Measurements from ENCODE around the gene APOA5. TPM values are rescaled to one million over a fixed set of nuclear protein-coding genes. Genes with fewer than 3 reads are reported as not detected.

Gene APOA5
- total and polyA plus RNA-seq, 2 of the 13 experiments (the other 11 are each of a cell fraction or from before 2014, with no cell fraction given) = 44.0 to 49.1 TPM

DNA sequence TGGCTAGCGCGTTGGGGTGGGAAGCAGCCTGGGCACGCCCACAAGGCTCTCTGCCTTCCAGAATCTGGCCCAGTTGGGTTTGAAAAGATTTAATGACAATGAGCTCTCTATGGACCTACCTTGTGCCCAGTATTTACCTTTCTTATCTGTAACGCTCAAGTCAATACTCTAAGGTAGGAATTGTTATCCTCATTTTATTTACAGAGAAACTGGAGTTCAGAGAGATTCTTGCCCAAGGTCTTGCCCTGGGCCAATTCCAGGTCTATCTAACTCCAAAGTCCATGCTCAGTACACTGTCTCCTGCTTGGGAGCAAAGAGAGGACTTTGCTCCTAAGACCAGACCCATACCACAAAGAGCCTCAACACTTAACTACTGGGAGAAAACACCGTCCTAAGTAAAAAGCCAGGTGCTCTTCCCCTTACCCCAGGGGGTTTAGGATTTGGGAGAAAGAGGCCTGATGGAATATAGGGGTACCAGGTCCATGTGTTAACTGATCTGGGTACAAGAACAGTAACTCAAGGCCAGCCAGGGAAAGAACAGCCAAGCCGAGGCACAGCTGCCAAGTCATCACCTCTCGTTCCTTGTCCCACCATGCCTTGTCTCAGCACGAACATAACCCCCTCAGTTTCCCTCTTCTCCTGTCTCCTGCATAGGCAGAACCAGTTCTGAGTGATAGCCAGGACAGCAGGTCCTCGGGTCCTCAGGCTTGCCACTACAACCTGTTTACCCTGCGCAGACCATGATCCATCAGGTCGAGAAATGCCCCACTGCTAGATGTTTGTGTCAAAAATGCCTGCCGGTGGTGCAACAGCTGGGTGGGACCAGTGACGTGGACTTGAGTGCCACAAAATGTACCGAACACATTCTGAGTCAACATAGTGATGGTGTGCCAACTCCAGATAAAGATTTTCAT lies 16.8 kb upstream of the APOA5 start (continued):
- TF ChIP-seq, protein P1, sequence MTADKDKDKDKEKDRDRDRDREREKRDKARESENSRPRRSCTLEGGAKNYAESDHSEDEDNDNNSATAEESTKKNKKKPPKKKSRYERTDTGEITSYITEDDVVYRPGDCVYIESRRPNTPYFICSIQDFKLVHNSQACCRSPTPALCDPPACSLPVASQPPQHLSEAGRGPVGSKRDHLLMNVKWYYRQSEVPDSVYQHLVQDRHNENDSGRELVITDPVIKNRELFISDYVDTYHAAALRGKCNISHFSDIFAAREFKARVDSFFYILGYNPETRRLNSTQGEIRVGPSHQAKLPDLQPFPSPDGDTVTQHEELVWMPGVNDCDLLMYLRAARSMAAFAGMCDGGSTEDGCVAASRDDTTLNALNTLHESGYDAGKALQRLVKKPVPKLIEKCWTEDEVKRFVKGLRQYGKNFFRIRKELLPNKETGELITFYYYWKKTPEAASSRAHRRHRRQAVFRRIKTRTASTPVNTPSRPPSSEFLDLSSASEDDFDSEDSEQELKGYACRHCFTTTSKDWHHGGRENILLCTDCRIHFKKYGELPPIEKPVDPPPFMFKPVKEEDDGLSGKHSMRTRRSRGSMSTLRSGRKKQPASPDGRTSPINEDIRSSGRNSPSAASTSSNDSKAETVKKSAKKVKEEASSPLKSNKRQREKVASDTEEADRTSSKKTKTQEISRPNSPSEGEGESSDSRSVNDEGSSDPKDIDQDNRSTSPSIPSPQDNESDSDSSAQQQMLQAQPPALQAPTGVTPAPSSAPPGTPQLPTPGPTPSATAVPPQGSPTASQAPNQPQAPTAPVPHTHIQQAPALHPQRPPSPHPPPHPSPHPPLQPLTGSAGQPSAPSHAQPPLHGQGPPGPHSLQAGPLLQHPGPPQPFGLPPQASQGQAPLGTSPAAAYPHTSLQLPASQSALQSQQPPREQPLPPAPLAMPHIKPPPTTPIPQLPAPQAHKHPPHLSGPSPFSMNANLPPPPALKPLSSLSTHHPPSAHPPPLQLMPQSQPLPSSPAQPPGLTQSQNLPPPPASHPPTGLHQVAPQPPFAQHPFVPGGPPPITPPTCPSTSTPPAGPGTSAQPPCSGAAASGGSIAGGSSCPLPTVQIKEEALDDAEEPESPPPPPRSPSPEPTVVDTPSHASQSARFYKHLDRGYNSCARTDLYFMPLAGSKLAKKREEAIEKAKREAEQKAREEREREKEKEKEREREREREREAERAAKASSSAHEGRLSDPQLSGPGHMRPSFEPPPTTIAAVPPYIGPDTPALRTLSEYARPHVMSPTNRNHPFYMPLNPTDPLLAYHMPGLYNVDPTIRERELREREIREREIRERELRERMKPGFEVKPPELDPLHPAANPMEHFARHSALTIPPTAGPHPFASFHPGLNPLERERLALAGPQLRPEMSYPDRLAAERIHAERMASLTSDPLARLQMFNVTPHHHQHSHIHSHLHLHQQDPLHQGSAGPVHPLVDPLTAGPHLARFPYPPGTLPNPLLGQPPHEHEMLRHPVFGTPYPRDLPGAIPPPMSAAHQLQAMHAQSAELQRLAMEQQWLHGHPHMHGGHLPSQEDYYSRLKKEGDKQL (CRISPR knock-in tag; IDR thresholded peaks at IDR 0.05; ENCODE audit: low read depth) = peak; percentile 97
- TF ChIP-seq NFRKB (IDR thresholded peaks at IDR 0.05) (no peak), NCOA2 (CRISPR knock-in tag; IDR thresholded peaks at IDR 0.05) (peak; percentile 99), U2AF2 (IDR thresholded peaks at IDR 0.05; ENCODE audit: low read depth, low read length) (no peak), PTBP1 (IDR thresholded peaks at IDR 0.05; ENCODE audit: low read depth, low read length, poor library complexity, severe bottlenecking) (no peak), MYC (CRISPR knock-in tag; IDR thresholded peaks at IDR 0.05; ENCODE audit: borderline replicate concordance) (peak; percentile 29; the same call in 1 of the 2 replicates), ELF3 (CRISPR knock-in tag; IDR thresholded peaks at IDR 0.05) (peak; percentile 81), HOXD1 (CRISPR knock-in tag; IDR thresholded peaks at IDR 0.05) (peak; percentile 68; the same call in 1 of the 2 replicates), ZFP41 (CRISPR knock-in tag; IDR thresholded peaks at IDR 0.05; ENCODE audit: borderline replicate concordance) (no peak), SP140L (CRISPR knock-in tag; IDR thresholded peaks at IDR 0.05; ENCODE audit: borderline replicate concordance) (no peak), ZSCAN9 (CRISPR knock-in tag; IDR thresholded peaks at IDR 0.05; ENCODE audit: borderline replicate concordance) (peak; percentile 93), ZSCAN25 (CRISPR knock-in tag; IDR thresholded peaks at IDR 0.05) (peak; percentile 77; the same call in 1 of the 2 replicates), ZNF572 (CRISPR knock-in tag; IDR thresholded peaks at IDR 0.05) (no peak), ZNF543 (CRISPR knock-in tag; IDR thresholded peaks at IDR 0.05) (peak; percentile 70), ZNF3 (CRISPR knock-in tag; IDR thresholded peaks at IDR 0.05) (no peak), KLF6 (CRISPR knock-in tag; IDR thresholded peaks at IDR 0.05) (peak; percentile 23), JARID2 (CRISPR knock-in tag; IDR thresholded peaks at IDR 0.05; ENCODE audit: insufficient replicate concordance) (no peak)
- TF ChIP-seq, protein P2, sequence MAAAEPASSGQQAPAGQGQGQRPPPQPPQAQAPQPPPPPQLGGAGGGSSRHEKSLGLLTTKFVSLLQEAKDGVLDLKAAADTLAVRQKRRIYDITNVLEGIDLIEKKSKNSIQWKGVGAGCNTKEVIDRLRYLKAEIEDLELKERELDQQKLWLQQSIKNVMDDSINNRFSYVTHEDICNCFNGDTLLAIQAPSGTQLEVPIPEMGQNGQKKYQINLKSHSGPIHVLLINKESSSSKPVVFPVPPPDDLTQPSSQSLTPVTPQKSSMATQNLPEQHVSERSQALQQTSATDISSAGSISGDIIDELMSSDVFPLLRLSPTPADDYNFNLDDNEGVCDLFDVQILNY (CRISPR knock-in tag; conservative IDR thresholded peaks at IDR 0.05) = no peak
- TF ChIP-seq, protein P3, sequence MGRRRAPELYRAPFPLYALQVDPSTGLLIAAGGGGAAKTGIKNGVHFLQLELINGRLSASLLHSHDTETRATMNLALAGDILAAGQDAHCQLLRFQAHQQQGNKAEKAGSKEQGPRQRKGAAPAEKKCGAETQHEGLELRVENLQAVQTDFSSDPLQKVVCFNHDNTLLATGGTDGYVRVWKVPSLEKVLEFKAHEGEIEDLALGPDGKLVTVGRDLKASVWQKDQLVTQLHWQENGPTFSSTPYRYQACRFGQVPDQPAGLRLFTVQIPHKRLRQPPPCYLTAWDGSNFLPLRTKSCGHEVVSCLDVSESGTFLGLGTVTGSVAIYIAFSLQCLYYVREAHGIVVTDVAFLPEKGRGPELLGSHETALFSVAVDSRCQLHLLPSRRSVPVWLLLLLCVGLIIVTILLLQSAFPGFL (CRISPR knock-in tag; IDR thresholded peaks at IDR 0.05) = no peak
- TF ChIP-seq, protein P4, sequence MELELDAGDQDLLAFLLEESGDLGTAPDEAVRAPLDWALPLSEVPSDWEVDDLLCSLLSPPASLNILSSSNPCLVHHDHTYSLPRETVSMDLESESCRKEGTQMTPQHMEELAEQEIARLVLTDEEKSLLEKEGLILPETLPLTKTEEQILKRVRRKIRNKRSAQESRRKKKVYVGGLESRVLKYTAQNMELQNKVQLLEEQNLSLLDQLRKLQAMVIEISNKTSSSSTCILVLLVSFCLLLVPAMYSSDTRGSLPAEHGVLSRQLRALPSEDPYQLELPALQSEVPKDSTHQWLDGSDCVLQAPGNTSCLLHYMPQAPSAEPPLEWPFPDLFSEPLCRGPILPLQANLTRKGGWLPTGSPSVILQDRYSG (CRISPR knock-in tag; IDR thresholded peaks at IDR 0.05) = peak; percentile 61; the same call in 1 of the 2 replicates

Data from HepG2 (cell line).